GM18526 (cell line): ENCODE results near the gene ATXN10.
A peak's percentile ranks its signal among the peaks of the same experiment; 100 is the strongest.

Experiments
- POLR2A ChIP-seq: IDR thresholded peaks from 3 replicates; pipeline ENCODE4 v1.6.1; 2011; ENCODE audit not compliant: insufficient read length; ENCODE audit errors: extremely low read depth

ATXN10 gene, protein sequence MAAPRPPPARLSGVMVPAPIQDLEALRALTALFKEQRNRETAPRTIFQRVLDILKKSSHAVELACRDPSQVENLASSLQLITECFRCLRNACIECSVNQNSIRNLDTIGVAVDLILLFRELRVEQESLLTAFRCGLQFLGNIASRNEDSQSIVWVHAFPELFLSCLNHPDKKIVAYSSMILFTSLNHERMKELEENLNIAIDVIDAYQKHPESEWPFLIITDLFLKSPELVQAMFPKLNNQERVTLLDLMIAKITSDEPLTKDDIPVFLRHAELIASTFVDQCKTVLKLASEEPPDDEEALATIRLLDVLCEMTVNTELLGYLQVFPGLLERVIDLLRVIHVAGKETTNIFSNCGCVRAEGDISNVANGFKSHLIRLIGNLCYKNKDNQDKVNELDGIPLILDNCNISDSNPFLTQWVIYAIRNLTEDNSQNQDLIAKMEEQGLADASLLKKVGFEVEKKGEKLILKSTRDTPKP

DNA sequence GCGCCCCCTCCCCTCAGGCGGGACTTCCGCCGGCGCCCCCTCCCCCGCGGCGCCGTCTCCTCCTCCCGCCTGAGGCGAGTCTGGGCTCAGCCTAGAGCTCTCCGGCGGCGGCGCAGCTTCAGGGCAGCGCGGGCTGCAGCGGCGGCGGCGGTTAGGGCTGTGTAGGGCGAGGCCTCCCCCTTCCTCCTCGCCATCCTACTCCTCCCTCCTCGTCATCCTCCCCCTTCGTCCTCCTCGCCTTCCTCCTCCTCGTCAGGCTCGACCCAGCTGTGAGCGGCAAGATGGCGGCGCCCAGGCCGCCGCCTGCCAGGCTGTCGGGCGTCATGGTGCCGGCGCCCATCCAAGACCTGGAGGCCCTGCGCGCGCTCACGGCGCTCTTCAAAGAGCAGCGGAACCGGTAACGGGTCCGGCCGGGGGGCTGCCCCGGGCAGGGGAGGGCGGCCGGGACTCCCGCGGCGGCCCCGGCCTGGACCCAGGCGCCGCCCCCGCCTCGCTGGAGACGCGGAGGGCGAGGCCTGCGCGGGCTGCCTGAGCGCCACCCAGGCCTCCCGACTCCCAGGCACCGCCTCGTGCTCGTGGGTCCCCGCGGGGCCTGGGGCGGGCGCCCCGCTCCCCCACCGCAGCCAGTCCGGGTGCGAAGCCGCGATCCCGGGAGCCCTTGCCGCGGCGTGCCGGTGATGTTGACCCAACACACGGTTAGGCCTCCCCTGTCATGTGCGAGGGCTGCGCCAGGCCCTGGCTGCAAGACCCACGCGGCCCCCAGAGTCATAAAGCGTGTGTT, at the start of gene ATXN10:
TSS of gene ATXN10 (plus strand) at position 52 of the 781 bp plus-strand sequence. CDS start at position 282, 230 bp downstream.
- TF ChIP-seq POLR2A = peak; percentile 69

GRCh38 chr22:45621836-45622600, 49.6 kb upstream of the ATXN10 start:
- TF ChIP-seq POLR2A = no peak

GRCh38 chr22:45626198-45626651, 45.4 kb upstream of the ATXN10 start:
- no peak for TF ChIP-seq POLR2A

DNA sequence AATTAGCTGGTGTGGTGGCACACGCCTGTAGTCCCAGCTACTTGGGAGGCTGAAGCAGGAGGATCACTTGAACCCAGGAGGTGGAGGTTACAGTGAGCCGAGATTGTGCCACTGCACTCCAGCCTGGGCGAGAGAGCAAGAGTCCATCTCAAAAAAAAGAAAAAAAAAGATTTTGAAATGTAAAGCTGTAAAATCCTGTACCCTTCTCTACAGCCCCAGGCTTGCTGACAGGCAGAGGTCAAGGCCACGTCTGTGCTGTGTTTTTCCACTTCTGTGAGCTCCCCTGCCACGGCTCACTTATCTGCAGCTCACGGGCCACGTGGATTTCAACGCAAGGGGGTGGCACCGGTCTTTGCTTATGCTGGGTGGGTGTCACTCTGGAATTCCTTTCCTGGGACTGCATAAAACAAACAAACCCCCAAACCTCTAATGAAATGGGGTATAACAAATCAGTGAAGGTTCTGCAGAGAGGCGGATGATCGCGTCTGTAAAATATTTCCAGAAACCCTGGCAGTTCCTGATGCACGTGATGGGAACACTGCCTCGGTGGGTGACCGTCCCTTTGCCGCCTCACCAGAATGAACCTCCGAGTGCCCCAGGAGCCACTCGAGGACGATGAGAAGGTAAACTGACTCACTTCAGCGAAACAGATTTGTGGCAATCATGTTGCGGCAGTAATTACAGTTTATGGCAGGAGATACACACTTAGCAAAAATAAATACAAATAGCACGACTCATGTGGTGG, 44.0 kb upstream of the ATXN10 start:
- no peak for TF ChIP-seq POLR2A

GRCh38 chr22:45628515-45628914, 43.1 kb upstream of the ATXN10 start:
- no peak for TF ChIP-seq POLR2A

DNA sequence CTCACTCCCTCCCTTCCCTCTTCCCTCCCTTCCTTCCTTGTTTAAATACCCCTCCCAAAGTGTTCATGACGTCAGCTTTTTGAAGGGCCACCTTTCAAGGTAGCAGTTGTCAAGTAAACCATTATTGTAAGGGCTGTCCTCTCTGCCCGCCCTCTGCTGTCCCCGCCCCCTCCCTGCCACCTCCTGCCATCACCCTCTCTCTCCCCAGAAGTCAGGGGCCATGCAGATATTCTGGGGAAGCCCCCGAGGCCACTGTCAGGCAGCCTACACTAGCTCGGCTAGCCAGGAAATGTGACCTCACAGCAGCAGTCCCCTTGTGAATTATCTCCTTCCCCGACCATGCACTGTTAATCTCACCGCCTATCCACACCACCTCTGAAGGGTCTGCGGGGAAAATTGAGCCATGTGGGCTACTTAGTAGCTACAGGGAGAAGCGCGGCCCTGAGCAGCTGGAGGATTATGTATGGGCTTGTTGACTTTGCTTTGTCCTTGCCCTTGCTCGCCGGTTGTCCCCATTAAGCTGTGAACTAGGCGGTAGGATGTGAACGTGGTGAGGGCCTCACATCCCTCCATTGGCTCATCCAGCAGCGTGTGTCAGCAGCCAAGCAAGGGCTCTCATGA, 42.1 kb upstream of the ATXN10 start:
- TF ChIP-seq POLR2A = no peak

DNA sequence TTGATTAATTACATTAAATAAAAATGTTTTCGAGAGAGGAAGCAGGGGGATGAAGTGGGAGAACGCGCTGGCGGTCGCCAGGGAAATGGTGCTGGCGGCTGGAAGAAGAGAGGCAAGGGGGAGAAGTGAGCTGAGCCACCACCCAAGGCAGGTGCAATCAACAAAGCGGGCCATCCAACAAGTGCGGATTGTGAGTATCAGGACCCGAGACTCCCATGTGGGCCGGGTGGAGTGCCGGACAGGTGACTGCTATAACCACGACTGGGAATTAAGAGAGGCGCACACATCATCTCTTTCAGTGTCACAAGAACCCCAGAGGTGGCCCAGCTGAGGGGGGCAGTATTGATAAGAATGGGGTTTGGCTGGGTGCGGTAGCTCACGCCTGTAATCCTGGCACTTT, 41.2 kb upstream of the ATXN10 start:
- TF ChIP-seq POLR2A = no peak

GRCh38 chr22:45631140-45631840, 40.3 kb upstream of the ATXN10 start:
- no peak for TF ChIP-seq POLR2A

DNA sequence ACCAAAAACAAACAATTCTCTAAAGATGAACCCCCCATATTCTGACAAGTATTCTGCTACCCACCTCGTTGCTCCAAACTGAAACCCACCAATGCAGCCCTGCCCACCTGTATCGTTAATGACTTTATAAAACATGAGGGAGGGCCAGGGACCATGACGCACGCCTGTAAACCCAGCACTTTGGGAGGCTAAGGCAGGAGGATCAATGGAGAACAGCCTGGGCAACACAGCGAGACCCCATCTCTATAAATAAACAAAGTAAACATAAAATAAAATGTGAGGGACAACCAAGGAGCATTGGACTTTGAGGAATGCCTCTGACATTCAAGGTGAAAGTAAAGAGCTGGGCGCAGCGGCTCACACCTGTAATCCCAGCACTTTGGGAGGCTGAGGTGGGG, 39.8 kb upstream of the ATXN10 start:
- no peak for TF ChIP-seq POLR2A

DNA sequence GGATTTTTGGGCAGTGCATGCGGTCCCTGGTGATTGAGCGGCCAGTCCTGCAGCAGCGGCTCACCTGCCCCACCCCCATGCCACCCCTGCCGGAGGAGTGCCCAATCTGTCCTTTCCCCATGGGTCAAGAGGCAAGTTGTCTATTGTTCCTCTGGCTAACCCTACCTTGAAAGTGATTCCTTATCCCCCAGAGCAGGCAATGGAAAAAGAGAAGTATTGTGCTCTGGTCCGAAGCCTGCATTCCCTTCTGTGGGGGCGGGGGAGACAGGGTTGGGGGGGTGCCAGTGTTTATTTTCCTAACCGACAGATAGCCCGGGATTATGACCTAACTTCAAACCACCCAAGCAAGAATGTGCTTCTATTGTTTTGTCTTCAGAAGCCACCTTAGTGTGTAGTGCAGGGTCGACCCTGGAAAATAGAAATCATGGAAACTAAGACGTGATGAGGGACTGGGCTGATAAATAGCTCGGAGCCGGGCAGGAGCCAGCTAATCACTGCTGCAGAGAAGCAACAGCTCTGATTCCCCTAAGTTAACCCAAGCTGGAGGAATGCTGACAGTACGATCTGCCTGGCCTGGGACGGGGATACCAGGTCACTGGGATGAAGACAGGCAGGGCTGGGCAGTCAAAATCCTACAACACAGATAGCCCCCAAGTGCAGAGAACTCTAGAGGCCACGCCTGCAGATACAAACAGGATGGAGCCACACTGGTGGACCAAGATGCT, 38.7 kb upstream of the ATXN10 start:
- TF ChIP-seq POLR2A = no peak

DNA sequence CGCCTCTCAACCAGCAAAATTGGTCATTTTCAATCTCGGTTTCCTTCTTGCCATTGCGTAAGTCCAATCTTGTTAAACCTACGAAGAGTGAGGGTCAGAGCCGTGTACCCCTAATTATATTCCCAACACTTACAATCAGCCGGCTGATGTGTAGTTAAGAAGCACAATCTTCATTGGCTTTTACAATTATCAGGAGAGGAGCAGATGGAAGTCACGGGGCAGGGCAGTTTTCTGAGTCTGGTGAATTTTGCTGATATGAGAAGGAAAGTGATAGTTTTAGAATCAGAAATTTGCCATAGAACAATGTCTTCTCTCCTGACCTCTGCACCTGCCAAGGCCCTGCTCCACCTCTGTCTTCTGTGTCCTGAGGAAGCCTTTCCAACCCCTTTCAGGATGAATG, 35.0 kb upstream of the ATXN10 start:
- TF ChIP-seq POLR2A = no peak

DNA sequence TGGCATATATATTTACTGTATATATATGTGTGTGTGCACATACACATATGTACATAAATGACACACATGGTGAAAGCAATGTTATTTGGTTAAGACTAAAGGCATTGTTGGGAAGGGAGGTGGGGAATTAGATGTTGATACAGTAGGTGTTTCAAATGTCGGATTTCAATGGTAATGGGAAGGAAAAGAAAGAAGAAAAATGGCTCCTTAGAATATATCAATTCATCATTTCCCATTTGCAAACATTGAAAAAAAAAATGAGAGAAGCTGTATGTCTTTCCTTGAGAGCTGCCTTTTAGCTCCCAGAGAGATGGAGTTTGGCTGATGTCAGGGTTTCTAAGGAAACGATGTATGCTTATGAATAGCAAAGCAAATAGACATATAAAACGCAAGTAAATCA, 33.4 kb upstream of the ATXN10 start:
- TF ChIP-seq POLR2A = no peak
